Kidney epithelial cell (primary cell): Measurements from ENCODE around the gene ELOVL3. TPM values are rescaled to one million over a fixed set of nuclear protein-coding genes. Genes with fewer than 3 reads are reported as not detected.

Experiments used
- DNase-seq: peaks from one replicate; pipeline ENCODE4 v3.0.0-alpha.2; 2010; ENCODE audit warnings: low read depth
- H3K27me3 ChIP-seq: 2 replicates; pipeline ENCODE4 v1.6.0; 2011; ENCODE audit warnings: low read length; ENCODE audit not compliant: control insufficient read depth, insufficient read depth
- H3K36me3 ChIP-seq: 2 replicates; pipeline ENCODE4 v1.5.1; 2011; ENCODE audit warnings: low read length; ENCODE audit not compliant: control insufficient read depth, insufficient read depth
- H3K4me3 ChIP-seq: 2 replicates; pipeline ENCODE4 v1.5.1; 2011; ENCODE audit warnings: low read depth, mild to moderate bottlenecking, control low read depth, low read length
- total RNA-seq: library from RNA; depleted of rRNA; stranded (reverse); fragments of >200 nt; gene quantifications from 2 replicates; pipeline ENCODE4 v1.2.3, GENCODE V29; 2015
- TF ChIP-seq, protein P1 (sequence below): IDR thresholded peaks from 2 replicates; pipeline ENCODE4 v1.5.1; 2011; ENCODE audit warnings: mild to moderate bottlenecking, moderate library complexity, low read length, control low read depth, inconsistent platforms; ENCODE audit not compliant: insufficient read depth, poor library complexity, severe bottlenecking

Gene ELOVL3
- total RNA-seq, 1 donor from 2014 or later = 1.1 TPM

DNA sequence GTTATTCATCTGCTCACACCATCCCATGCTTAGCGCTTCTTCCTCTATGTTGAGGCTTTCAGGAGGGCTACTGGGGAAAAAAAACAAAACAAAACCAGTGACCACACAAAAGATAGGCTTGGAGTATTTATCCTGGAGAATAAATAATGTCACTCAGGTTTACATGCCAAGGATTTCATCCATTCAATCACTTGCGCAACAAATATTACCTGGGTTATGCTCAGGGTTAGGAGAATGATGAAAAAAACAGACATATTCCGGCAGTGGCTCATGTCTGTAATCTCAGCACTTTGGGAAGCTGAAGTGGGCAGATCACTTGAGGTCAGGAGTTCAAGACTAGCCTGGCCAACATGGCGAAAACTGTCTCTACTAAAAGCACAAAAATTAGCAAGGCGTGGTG lies 3.3 kb upstream of the ELOVL3 start:
- H3K27me3 ChIP-seq = peaks cover 10% of the 10 kb centered on the region
- DNase-seq = no peak
- H3K4me3 ChIP-seq = no peak overlapping the region
- TF ChIP-seq, protein P1, sequence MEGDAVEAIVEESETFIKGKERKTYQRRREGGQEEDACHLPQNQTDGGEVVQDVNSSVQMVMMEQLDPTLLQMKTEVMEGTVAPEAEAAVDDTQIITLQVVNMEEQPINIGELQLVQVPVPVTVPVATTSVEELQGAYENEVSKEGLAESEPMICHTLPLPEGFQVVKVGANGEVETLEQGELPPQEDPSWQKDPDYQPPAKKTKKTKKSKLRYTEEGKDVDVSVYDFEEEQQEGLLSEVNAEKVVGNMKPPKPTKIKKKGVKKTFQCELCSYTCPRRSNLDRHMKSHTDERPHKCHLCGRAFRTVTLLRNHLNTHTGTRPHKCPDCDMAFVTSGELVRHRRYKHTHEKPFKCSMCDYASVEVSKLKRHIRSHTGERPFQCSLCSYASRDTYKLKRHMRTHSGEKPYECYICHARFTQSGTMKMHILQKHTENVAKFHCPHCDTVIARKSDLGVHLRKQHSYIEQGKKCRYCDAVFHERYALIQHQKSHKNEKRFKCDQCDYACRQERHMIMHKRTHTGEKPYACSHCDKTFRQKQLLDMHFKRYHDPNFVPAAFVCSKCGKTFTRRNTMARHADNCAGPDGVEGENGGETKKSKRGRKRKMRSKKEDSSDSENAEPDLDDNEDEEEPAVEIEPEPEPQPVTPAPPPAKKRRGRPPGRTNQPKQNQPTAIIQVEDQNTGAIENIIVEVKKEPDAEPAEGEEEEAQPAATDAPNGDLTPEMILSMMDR = no peak
- H3K36me3 ChIP-seq = no peaks in the 10 kb centered on the region

DNA sequence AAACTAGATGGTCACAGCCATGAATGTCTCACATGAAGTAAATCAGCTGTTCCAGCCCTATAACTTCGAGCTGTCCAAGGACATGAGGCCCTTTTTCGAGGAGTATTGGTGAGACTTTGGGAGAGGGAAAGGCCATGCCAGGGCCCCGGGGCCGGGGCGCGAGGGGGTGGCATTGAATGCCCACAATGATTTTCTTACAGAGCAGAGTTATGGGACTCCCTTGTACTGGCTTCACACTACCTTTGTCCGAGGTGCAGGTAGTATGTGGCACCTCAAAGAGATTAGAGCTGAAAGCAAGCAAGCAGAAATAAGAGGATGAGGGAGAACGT lies 407 bp downstream of the ELOVL3 start:
- H3K4me3 ChIP-seq = no peak overlapping the region
- no peak for DNase-seq
- no peaks in the 10 kb centered on the region for H3K36me3 ChIP-seq
- H3K27me3 ChIP-seq = peaks cover 29% of the 10 kb centered on the region
- TF ChIP-seq, protein P1 = no peak

DNA sequence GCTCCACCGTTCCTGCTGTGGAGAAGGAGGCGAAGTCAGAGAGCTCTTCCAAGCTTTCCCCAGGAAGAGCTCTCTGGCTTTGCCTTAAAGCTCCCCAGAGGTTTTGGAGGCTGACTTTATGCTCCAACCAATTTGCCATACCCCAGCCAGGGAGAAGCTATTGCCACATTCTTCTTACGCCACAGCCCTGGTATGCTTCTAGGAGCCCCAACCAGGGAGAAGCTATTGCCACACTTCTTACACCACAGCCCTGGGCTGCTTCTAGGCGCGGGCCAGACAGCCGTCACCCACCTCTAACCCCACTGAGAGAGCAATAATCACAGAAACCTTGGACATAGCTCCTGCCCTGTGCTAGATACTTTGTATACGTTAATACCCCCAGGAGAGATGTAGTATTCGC lies 951 bp downstream of the ELOVL3 start:
- TF ChIP-seq, protein P1 = no peak
- peaks cover 31% of the 10 kb centered on the region for H3K27me3 ChIP-seq
- no peaks in the 10 kb centered on the region for H3K36me3 ChIP-seq
- H3K4me3 ChIP-seq = no peak overlapping the region
- DNase-seq = no peak

DNA sequence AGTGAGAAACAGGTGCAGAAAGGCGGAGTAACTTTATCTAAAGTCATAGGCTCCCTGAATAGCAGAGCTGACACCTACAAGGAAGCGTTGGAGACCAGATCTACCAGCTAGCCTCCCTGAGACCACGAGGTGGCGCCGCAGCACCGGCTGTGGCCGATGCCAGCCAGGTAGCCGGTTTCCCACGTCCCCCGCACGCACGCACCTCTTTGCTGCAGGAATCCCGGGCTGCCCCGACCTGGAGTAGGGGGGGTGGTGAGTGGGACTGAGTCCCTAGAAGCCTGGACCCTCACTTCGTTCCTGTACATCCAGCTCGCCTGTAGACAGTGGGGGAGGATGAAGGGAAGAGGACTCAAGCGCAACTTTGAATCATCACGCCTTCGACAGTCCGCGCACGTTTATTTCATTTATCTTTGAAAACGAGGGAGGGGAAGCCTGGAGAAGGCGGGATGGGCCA lies 3.7 kb downstream of the ELOVL3 start:
- DNase-seq = no peak
- H3K27me3 ChIP-seq = peaks cover 31% of the 10 kb centered on the region
- no peaks in the 10 kb centered on the region for H3K36me3 ChIP-seq
- TF ChIP-seq, protein P1 = peak; percentile 95
- H3K4me3 ChIP-seq = peak overlapping the region; percentile 47

DNA sequence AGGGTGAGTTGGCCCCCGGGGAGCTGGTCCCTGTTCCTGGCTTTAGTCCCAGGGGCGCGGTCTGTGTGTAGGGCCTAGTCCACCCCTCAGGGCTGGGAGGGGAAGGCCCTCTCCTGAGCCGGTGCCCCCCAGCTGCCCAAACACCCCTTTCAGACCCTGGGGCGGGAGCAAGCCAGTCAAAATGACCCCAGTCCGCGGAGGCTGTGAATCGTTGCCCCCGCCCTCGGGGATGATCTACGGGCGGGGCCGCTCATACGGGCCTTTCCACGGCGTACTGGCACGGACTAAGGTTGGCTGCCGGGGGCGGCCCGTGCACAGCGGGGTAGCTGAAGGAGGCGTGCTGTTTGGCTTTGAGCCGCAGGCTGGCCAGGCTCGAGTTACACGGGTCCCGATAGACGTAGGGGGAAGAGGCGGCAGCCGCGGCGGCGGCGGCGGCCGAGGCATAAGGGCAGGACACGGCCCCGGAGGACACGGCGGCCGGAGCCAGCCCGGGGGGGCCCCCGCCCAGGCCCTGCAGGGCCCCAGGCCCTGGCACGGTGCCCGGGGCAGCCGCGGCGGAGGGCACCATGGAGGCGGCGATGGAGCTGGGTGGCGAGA lies 4.3 kb downstream of the ELOVL3 start:
- no peak for DNase-seq
- Histone ChIP-seq H3K4me3 (peak overlapping the region; percentile 47), H3K27me3 (peaks cover 31% of the 10 kb centered on the region), H3K36me3 (no peaks in the 10 kb centered on the region)
- TF ChIP-seq, protein P1 = no peak

DNA sequence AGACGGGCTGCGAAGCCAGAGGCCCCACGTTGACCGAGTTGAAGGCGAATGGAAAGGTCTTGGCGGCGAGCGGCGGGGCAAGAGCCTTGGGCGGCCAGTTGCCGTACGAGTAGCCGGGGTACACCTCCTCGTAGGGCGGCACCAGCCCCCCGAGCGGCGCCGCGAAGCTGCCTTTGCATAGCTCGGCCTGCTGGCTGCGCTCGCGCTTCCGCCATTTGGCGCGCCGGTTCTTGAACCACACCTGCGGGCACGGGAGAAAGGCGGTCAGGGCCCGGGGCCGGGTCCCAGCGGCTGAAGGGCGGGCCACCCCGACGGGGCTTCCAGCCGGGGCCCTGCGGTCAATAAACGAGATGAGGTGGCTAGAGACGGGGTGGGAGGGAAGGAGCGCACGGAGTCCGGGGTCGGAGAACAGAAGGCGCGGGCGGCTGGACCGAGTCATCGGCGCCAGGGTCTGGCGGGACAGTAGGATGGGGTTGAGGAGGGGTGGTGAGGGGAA lies 4.8 kb downstream of the ELOVL3 start:
- peak overlapping the region; percentile 47 for H3K4me3 ChIP-seq
- DNase-seq = no peak
- TF ChIP-seq, protein P1 = peak; percentile 60
- peaks cover 31% of the 10 kb centered on the region for H3K27me3 ChIP-seq
- no peaks in the 10 kb centered on the region for H3K36me3 ChIP-seq
